SK-N-SH (cell line): ENCODE data around the gene SPACDR.

Experiments
- GABPA ChIP-seq: IDR thresholded peaks from 2 replicates; pipeline ENCODE4 v1.4.0; 2012; ENCODE audit warnings: low read depth, mild to moderate bottlenecking
- MXI1 ChIP-seq: IDR thresholded peaks from 2 replicates; pipeline ENCODE4 v1.6.1; 2012; ENCODE audit warnings: mild to moderate bottlenecking, low read depth, low read length, improper control_type of control experiment

DNA sequence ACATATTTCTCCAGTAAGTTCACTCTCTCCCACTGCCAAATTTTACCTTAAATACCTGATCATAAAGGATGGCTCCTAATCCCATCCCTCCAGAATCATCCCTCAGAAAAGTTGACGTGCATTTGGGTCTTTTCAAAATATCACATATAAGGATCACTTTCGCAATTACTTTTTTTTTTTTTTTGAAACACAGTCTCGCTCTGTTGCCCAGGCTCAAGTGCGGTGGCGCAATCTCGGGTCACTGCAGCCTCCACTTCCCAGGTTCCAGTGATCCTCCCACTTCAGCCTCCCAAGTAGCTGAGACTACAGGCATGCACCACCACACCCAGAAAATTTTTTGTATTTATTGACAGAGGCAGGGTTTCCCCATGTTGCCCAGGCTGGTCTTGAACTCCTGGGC lies 53.0 kb downstream of the SPACDR start:
- TF ChIP-seq GABPA (no peak), MXI1 (no peak)
